Measurements from ENCODE around the gene SLC46A2. TPM values are rescaled to one million over a fixed set of nuclear protein-coding genes. Genes with fewer than 3 reads are reported as not detected.

SLC46A2 gene
- total RNA-seq, 1 experiment from 2014 or later, result not detected

DNA sequence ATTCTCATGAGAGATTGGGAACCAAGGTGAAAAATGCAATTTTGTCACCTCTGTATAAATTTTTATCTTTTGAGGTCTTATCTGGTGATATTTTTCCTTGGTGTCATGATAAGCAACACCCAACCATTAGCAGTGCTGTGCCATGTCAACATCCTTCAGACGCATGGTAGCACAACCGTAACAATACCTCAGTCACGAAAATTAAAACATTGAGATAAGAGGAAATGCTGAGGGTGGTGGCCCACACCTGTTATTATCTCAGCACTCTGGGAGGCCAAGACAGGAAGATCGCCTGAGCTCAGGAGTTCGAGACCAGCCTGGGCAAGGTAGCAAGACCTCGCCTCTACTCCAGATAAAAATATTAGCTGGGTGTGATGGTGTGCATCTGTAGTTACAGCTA, 32.7 kb downstream of the SLC46A2 start:
- CTCF ChIA-PET, result no interaction called here
- no peak overlapping the region for H3K4me3 ChIP-seq (replicated peaks in 1 of 2; ENCODE audit: low read depth in 1 of 2, low read length in 2 of 2)
- no peaks in the 10 kb centered on the region for H3K27me3 ChIP-seq (ENCODE audit: insufficient read depth, low read length)
- RAD21 ChIA-PET (ENCODE audit: low non-redundant PET in 1 of 2, low total read pairs in 2 of 2, uncharacterized antibody in 2 of 2, unreplicated experiment in 2 of 2), result no interaction called here
- H3K4me1 ChIP-seq (ENCODE audit: control insufficient read depth in 1 of 2, insufficient read depth in 2 of 2, low read length in 2 of 2), result no peaks in the 10 kb centered on the region
- H3K4me2 ChIP-seq (ENCODE audit: low read length), result no peak overlapping the region
- no peaks in the 10 kb centered on the region for H4K20me1 ChIP-seq (ENCODE audit: insufficient read depth)
- intact Hi-C loops (cut with micrococcal nuclease), result no loop called here
- ATAC-seq (no peak), DNase-seq (ENCODE audit: low read depth, low spot score) (no peak)
- H2AFZ ChIP-seq (ENCODE audit: low read depth, low read length, poor library complexity, severe bottlenecking), result no peak overlapping the region
- H3K9me2 ChIP-seq (ENCODE audit: insufficient read depth), result no peaks in the 10 kb centered on the region
- BruUV-seq (replicated peaks), result no TSS peak
- no peaks in the 10 kb centered on the region for H3K9me3 ChIP-seq (ENCODE audit: control insufficient read depth in 1 of 2, insufficient read depth in 1 of 2, low read depth in 1 of 2, low read length in 2 of 2)
- H3K27ac ChIP-seq (ENCODE audit: low read depth, low read length), result no peak overlapping the region
- no peak for TF ChIP-seq POLR2A (IDR thresholded peaks at IDR 0.05; ENCODE audit: borderline replicate concordance, extremely low read depth, insufficient read depth, insufficient read length)
- TF ChIP-seq, protein P1, sequence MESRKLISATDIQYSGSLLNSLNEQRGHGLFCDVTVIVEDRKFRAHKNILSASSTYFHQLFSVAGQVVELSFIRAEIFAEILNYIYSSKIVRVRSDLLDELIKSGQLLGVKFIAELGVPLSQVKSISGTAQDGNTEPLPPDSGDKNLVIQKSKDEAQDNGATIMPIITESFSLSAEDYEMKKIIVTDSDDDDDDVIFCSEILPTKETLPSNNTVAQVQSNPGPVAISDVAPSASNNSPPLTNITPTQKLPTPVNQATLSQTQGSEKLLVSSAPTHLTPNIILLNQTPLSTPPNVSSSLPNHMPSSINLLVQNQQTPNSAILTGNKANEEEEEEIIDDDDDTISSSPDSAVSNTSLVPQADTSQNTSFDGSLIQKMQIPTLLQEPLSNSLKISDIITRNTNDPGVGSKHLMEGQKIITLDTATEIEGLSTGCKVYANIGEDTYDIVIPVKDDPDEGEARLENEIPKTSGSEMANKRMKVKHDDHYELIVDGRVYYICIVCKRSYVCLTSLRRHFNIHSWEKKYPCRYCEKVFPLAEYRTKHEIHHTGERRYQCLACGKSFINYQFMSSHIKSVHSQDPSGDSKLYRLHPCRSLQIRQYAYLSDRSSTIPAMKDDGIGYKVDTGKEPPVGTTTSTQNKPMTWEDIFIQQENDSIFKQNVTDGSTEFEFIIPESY (IDR thresholded peaks at IDR 0.05; ENCODE audit: extremely low read depth, insufficient replicate concordance, low read length), result no peak
- TF ChIP-seq, protein P2, sequence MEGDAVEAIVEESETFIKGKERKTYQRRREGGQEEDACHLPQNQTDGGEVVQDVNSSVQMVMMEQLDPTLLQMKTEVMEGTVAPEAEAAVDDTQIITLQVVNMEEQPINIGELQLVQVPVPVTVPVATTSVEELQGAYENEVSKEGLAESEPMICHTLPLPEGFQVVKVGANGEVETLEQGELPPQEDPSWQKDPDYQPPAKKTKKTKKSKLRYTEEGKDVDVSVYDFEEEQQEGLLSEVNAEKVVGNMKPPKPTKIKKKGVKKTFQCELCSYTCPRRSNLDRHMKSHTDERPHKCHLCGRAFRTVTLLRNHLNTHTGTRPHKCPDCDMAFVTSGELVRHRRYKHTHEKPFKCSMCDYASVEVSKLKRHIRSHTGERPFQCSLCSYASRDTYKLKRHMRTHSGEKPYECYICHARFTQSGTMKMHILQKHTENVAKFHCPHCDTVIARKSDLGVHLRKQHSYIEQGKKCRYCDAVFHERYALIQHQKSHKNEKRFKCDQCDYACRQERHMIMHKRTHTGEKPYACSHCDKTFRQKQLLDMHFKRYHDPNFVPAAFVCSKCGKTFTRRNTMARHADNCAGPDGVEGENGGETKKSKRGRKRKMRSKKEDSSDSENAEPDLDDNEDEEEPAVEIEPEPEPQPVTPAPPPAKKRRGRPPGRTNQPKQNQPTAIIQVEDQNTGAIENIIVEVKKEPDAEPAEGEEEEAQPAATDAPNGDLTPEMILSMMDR (IDR thresholded peaks at IDR 0.05 in 2 of 3, conservative IDR thresholded peaks at IDR 0.05 in 1 of 3; ENCODE audit: borderline replicate concordance in 1 of 3, insufficient read depth in 1 of 3, low read depth in 2 of 3, low read length in 2 of 3), result no peak
- no peak for TF ChIP-seq YY1 (IDR thresholded peaks at IDR 0.05; ENCODE audit: extremely low read depth, insufficient replicate concordance, low read depth, low read length)
- TF ChIP-seq, protein P3, sequence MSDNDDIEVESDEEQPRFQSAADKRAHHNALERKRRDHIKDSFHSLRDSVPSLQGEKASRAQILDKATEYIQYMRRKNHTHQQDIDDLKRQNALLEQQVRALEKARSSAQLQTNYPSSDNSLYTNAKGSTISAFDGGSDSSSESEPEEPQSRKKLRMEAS (IDR thresholded peaks at IDR 0.05), result no peak
- no peak for TF ChIP-seq SIN3A (IDR thresholded peaks at IDR 0.05; ENCODE audit: low read depth)
- no peak for TF ChIP-seq ZFX (IDR thresholded peaks at IDR 0.05)
- TF ChIP-seq TCF7L2 (IDR thresholded peaks at IDR 0.05; ENCODE audit: borderline replicate concordance, extremely low read depth, insufficient read depth, insufficient read length), result no peak
- no peak for TF ChIP-seq ZNF274 (IDR thresholded peaks at IDR 0.05; ENCODE audit: low read depth, low read length)
- TF ChIP-seq CBX3 (IDR thresholded peaks at IDR 0.05; ENCODE audit: low read depth), result no peak
- no peak for TF ChIP-seq FOSL1 (IDR thresholded peaks at IDR 0.05; ENCODE audit: low read depth)
- TF ChIP-seq POLR2AphosphoS5 (IDR thresholded peaks at IDR 0.05; ENCODE audit: low read depth, low read length), result no peak
- no peak for TF ChIP-seq EZH2 (IDR thresholded peaks at IDR 0.05)
- TF ChIP-seq, protein P4, sequence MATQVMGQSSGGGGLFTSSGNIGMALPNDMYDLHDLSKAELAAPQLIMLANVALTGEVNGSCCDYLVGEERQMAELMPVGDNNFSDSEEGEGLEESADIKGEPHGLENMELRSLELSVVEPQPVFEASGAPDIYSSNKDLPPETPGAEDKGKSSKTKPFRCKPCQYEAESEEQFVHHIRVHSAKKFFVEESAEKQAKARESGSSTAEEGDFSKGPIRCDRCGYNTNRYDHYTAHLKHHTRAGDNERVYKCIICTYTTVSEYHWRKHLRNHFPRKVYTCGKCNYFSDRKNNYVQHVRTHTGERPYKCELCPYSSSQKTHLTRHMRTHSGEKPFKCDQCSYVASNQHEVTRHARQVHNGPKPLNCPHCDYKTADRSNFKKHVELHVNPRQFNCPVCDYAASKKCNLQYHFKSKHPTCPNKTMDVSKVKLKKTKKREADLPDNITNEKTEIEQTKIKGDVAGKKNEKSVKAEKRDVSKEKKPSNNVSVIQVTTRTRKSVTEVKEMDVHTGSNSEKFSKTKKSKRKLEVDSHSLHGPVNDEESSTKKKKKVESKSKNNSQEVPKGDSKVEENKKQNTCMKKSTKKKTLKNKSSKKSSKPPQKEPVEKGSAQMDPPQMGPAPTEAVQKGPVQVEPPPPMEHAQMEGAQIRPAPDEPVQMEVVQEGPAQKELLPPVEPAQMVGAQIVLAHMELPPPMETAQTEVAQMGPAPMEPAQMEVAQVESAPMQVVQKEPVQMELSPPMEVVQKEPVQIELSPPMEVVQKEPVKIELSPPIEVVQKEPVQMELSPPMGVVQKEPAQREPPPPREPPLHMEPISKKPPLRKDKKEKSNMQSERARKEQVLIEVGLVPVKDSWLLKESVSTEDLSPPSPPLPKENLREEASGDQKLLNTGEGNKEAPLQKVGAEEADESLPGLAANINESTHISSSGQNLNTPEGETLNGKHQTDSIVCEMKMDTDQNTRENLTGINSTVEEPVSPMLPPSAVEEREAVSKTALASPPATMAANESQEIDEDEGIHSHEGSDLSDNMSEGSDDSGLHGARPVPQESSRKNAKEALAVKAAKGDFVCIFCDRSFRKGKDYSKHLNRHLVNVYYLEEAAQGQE (IDR thresholded peaks at IDR 0.05; ENCODE audit: low read depth), result no peak
- no peak for TF ChIP-seq EZH2phosphoT487 (IDR thresholded peaks at IDR 0.05; ENCODE audit: borderline replicate concordance)
- no peak for TF ChIP-seq SRF (IDR thresholded peaks at IDR 0.05; ENCODE audit: low read depth)
- TF ChIP-seq ELF1 (IDR thresholded peaks at IDR 0.05; ENCODE audit: borderline replicate concordance, low read depth), result no peak
- TF ChIP-seq, protein P5, sequence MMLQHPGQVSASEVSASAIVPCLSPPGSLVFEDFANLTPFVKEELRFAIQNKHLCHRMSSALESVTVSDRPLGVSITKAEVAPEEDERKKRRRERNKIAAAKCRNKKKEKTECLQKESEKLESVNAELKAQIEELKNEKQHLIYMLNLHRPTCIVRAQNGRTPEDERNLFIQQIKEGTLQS (IDR thresholded peaks at IDR 0.05), result no peak
- no peak for TF ChIP-seq EGR1 (IDR thresholded peaks at IDR 0.05; ENCODE audit: low read depth)
- no peak for TF ChIP-seq CEBPB (IDR thresholded peaks at IDR 0.05; ENCODE audit: low read depth)
- H3K9ac ChIP-seq (ENCODE audit: low read length), result no peak overlapping the region
- POLR2A ChIA-PET, result no interaction called here
- no peaks in the 10 kb centered on the region for H3K36me3 ChIP-seq (ENCODE audit: control insufficient read depth in 1 of 2, insufficient read depth in 2 of 2, low read length in 2 of 2)
- H3K79me2 ChIP-seq (ENCODE audit: insufficient read depth, low read length), result no peaks in the 10 kb centered on the region

Data from HCT116 (cell line).